ENCODE data around the gene RNF224. TPM values are rescaled to one million over a fixed set of nuclear protein-coding genes. Genes with fewer than 3 reads are reported as not detected.
A peak's percentile ranks its signal among the peaks of the same experiment; 100 is the strongest.

Gene RNF224
- polyA plus RNA-seq, 1 of the 3 experiments (the other 2 are of a cell fraction), result 0.03 TPM

GRCh38 chr9:137182836-137183235, 44.5 kb upstream of the RNF224 start (continued):
- TF ChIP-seq REST (IDR thresholded peaks at IDR 0.05; ENCODE audit: low read depth, low read length), result no peak
- TF ChIP-seq CTCF (IDR thresholded peaks at IDR 0.05), result no peak
- no peak for TF ChIP-seq GABPA (IDR thresholded peaks at IDR 0.05; ENCODE audit: low read depth)
- TF ChIP-seq USF2 (IDR thresholded peaks at IDR 0.05; ENCODE audit: borderline replicate concordance, low read depth, low read length), result no peak
- no peak for TF ChIP-seq FOSL2 (IDR thresholded peaks at IDR 0.05; ENCODE audit: borderline replicate concordance, low read depth)
- TF ChIP-seq FOXJ3 (CRISPR knock-in tag; IDR thresholded peaks at IDR 0.05), result no peak

- Histone ChIP-seq H3K4me1 (ENCODE audit: control insufficient read depth in 1 of 2, insufficient read depth in 2 of 2, low read depth in 1 of 2, low read length in 1 of 2) (peaks cover 6 to 24% of the 10 kb centered on the region in 2 experiments; a peak in 1 of 4 replicates), H3K9me2 (no peaks in the 10 kb centered on the region), H3K4me2 (no peak overlapping the region), H3K36me3 (replicated peaks in 1 of 2; ENCODE audit: control insufficient read depth in 1 of 2, insufficient read depth in 2 of 2, low read length in 1 of 2) (peaks cover 0 to 62% of the 10 kb centered on the region in 2 experiments), H3K9ac (no peak overlapping the region), H3K79me2 (ENCODE audit: insufficient read depth) (peaks cover 24% of the 10 kb centered on the region), H3K9me3 (no peaks in the 10 kb centered on the region), H3K27me3 (ENCODE audit: insufficient read depth) (no peaks in the 10 kb centered on the region), H2AFZ (ENCODE audit: low read depth) (no peak overlapping the region), H3K4me3 (ENCODE audit: low read depth in 2 of 2, low read length in 1 of 2) (no peak overlapping the region), H4K20me1 (ENCODE audit: insufficient read depth) (peaks cover 2% of the 10 kb centered on the region; the same call in 1 of the 2 replicates), H3F3A (replicated peaks; ENCODE audit: insufficient read depth) (peaks cover 5% of the 10 kb centered on the region), H3K27ac (ENCODE audit: low read depth in 2 of 2, low read length in 1 of 2) (peak overlapping the region in 1 of 2 experiments; percentile 7; a peak in 1 of 4 replicates)
- ChIA-PET POLR2A (no interaction called here), CTCF (no interaction called here)
- TF ChIP-seq FOSL2 (IDR thresholded peaks at IDR 0.05; ENCODE audit: borderline replicate concordance, low read depth) (no peak), ZBTB33 (IDR thresholded peaks at IDR 0.05; ENCODE audit: borderline replicate concordance, low read depth) (no peak)
- DNase-seq, result no peak
- 91% methylated on average over 24 of the region's 27 CpGs for WGBS (ENCODE audit: low lambda C conversion rate)
These were observed 43.2 kb upstream of the RNF224 start for GRCh38 chr9:137183980-137184595.

Measured in SK-N-SH (cell line).